Ishikawa (cell line): ENCODE measurements around the gene ST3GAL3.

Experiments used
- CEBPB ChIP-seq: IDR thresholded peaks from 2 replicates; pipeline ENCODE4 v1.6.1; 2012
- CREB1 ChIP-seq: IDR thresholded peaks from 2 replicates; pipeline ENCODE4 v1.6.1; 2012; ENCODE audit warnings: low read depth
- EGR1 ChIP-seq: IDR thresholded peaks from 2 replicates; pipeline ENCODE4 v1.6.1; 2012
- EP300 ChIP-seq: IDR thresholded peaks from 2 replicates; pipeline ENCODE4 v1.6.1; 2012; ENCODE audit warnings: borderline replicate concordance
- FOXM1 ChIP-seq: IDR thresholded peaks from 2 replicates; pipeline ENCODE4 v1.6.1; 2012; ENCODE audit warnings: low read depth, borderline replicate concordance
- RAD21 ChIP-seq: IDR thresholded peaks from 2 replicates; pipeline ENCODE4 v1.6.1; 2012; ENCODE audit warnings: low read depth
- TAF1 ChIP-seq: IDR thresholded peaks from 2 replicates; pipeline ENCODE4 v1.6.1; 2012; ENCODE audit warnings: low read depth, mild to moderate bottlenecking
- TCF12 ChIP-seq: IDR thresholded peaks from 2 replicates; pipeline ENCODE4 v1.6.1; 2012; ENCODE audit warnings: low read depth
- TEAD4 ChIP-seq: IDR thresholded peaks from 2 replicates; pipeline ENCODE4 v1.6.1; 2012
- YY1 ChIP-seq: IDR thresholded peaks from 2 replicates; pipeline ENCODE4 v1.6.1; 2012; ENCODE audit warnings: low read depth
- ZBTB7A ChIP-seq: IDR thresholded peaks from 2 replicates; pipeline ENCODE4 v1.6.1; 2012; ENCODE audit warnings: low read depth
- TF ChIP-seq, protein P1 (sequence below): IDR thresholded peaks from 2 replicates; pipeline ENCODE4 v1.6.1; 2012
- TF ChIP-seq, protein P2 (sequence below): IDR thresholded peaks from 2 replicates; pipeline ENCODE4 v1.6.1; 2012
- TF ChIP-seq, protein P3 (sequence below): IDR thresholded peaks from 2 replicates; pipeline ENCODE4 v1.6.1; 2012; ENCODE audit warnings: low read depth, mild to moderate bottlenecking

Gene ST3GAL3

DNA sequence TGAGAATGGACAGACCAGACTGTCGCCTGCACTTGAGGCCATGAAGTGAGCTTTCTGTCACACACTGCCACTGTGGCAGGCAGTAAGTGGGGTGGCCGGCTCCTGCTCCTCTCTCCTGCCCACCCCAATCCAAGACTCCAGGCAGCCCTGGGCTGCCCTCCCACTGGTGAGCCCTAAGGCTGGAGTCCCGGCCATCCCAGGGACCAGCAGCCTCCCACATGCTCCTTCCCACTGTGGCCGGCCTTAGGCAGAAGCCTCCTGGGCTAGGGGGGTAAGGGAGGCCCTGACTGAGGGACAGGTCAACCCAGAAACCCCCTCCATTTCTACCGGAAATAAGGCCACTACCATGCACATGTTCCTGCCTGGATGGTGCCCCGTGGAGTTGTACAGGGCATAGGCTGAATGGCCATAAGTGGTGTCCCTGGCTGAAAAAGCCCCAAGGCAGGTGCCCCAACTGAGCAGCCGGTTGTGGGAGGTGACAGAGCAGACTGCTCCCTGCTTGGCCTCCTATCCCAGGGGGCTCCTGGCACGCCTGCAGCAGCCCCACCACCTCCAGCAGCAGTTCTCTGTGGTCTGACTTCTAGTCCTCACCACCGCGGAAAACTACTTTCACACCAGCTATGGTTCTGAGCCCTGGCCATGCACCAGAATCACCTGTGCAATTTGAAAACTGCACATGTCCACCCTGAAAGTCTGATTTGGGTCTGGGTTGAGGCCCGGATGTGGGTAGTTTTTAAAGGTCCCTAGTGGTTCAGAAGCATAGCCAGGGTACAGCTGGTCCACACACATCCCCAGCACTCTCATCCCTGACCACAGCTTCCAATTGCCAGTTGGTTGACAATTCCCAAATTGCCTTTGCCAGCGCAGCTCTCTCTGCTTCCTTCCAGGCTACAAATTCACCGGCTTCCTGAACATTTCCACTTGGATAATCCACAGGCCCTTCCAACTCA is 224.7 kb downstream of the ST3GAL3 start:
- no peak for TF ChIP-seq FOXM1
- no peak for TF ChIP-seq YY1
- TF ChIP-seq, protein P1, sequence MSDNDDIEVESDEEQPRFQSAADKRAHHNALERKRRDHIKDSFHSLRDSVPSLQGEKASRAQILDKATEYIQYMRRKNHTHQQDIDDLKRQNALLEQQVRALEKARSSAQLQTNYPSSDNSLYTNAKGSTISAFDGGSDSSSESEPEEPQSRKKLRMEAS = no peak

DNA sequence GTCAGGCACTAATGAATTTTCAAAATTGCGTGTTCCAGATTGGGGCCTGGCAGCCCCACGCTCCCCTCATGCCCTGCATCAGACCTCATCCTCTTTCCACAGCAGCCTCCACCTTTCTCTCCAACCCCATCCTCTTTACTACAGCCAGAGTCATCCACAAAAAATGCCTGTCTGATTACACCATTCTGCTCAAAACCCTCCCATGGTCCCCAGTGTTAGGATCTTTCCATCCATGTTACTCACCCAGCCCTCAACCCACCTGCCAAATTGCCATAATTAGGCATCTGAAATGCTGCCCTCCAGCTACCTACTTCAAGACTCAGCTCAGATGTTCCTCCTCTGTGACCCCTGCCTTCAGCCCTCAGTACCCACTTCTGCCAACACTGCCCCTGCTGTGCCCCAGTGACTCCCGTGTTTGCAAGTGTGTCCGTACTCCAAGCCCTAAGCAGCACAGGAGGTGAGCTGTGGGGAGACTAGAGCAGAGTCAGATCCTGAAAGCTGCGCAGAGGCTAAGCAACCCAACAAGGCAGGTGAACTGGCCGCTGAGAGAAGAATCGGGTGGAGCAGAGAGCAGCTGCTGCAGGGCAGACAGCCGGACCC is 225.6 kb downstream of the ST3GAL3 start:
- TF ChIP-seq TEAD4 = no peak
- TF ChIP-seq, protein P2, sequence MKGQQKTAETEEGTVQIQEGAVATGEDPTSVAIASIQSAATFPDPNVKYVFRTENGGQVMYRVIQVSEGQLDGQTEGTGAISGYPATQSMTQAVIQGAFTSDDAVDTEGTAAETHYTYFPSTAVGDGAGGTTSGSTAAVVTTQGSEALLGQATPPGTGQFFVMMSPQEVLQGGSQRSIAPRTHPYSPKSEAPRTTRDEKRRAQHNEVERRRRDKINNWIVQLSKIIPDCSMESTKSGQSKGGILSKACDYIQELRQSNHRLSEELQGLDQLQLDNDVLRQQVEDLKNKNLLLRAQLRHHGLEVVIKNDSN = no peak
- TF ChIP-seq FOXM1 = no peak
- TF ChIP-seq TAF1 = no peak
- TF ChIP-seq EGR1 = no peak

DNA sequence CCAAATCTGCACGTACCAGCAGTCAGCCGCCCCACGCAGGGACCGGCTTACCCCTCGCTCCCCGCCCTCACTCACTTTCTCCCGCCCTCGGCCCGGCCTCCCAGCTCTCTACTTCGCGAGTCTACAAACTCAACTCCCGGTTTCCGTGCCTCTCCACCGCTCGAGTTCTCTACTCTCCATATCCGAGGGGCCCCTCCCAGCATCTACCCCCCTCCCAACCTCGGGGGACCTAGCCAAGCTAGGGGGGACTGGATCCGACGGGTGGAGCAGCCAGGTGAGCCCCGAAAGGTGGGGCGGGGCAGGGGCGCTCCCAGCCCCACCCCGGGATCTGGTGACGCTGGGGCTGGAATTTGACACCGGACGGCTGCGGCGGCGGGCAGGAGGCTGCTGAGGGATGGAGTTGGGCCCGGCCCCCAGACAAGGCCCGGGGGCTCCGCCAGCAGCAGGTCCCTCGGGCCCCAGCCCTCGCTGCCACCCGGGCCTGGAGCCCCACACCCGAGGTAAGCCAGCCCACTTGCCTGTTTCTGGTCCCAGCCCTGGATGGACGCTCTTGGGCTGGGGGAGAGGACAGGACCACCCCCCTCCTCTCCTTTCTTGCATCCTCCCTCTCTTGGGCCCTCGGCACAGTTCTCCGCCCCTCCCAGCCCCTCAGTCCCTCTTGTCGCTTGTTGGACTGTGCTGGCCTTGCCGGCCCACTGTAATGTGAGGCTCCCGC is 226.2 kb downstream of the ST3GAL3 start, which contains the start of gene ARTN:
Gene ARTN (plus strand): TSS at position 416 of the 715 bp plus-strand sequence. CDS start 1,856 bp downstream, outside the sequence.
- no peak for TF ChIP-seq FOXM1
- TF ChIP-seq EGR1 = no peak
- TF ChIP-seq, protein P2 = no peak
- TF ChIP-seq CREB1 = peak; percentile 47; the same call in 1 of the 2 replicates
- TF ChIP-seq, protein P3, sequence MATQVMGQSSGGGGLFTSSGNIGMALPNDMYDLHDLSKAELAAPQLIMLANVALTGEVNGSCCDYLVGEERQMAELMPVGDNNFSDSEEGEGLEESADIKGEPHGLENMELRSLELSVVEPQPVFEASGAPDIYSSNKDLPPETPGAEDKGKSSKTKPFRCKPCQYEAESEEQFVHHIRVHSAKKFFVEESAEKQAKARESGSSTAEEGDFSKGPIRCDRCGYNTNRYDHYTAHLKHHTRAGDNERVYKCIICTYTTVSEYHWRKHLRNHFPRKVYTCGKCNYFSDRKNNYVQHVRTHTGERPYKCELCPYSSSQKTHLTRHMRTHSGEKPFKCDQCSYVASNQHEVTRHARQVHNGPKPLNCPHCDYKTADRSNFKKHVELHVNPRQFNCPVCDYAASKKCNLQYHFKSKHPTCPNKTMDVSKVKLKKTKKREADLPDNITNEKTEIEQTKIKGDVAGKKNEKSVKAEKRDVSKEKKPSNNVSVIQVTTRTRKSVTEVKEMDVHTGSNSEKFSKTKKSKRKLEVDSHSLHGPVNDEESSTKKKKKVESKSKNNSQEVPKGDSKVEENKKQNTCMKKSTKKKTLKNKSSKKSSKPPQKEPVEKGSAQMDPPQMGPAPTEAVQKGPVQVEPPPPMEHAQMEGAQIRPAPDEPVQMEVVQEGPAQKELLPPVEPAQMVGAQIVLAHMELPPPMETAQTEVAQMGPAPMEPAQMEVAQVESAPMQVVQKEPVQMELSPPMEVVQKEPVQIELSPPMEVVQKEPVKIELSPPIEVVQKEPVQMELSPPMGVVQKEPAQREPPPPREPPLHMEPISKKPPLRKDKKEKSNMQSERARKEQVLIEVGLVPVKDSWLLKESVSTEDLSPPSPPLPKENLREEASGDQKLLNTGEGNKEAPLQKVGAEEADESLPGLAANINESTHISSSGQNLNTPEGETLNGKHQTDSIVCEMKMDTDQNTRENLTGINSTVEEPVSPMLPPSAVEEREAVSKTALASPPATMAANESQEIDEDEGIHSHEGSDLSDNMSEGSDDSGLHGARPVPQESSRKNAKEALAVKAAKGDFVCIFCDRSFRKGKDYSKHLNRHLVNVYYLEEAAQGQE = no peak
- TF ChIP-seq, protein P1 = no peak
- peak; percentile 89; the same call in 1 of the 2 replicates for TF ChIP-seq ZBTB7A
- TF ChIP-seq TEAD4 = peak; percentile 36; the same call in 1 of the 2 replicates
- no peak for TF ChIP-seq TAF1
- no peak for TF ChIP-seq EP300
- no peak for TF ChIP-seq TCF12
- TF ChIP-seq YY1 = no peak

DNA sequence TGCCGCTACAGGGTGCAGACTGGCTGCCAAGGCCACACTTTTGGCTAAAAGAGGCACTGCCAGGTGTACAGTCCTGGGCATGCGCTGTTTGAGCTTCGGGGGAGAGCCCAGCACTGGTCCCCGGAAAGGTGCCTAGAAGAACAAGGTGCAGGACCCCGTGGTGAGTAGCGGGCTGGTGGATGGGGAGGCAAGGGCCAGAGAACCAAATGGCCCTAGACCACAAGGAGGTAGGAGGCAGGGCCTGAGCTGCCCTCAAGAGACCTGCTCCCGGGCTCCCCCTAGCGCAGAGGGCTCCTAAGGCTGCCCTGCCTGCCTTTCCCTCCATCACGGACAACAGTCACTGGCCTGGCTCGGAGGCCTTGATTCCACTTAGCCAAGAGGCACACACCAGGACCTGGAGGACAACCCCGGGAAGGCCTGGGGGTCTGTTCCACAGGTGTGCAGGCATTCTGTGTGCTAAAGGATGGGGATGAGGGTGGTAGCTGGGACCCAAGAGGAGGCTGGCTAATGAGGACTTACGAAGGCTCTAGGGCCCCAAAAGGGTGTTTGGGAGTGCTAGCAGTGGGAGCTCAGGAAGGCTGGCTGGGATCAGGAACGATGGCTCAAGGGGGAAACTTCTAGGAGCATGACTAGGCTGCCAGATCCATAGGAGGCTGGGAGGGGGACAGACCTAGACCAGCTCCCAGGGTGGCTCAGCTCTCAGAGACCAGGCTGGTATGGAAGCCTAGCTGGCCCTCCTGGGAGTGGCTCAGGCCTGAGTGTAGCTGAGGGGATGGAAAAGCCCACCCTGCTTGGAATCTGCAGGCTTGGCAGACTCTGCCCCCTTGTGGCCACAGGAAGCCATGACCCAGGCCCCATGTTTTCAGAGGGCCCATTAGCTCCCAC is 227.0 kb downstream of the ST3GAL3 start:
- no peak for TF ChIP-seq EP300
- TF ChIP-seq TEAD4 = no peak
- TF ChIP-seq RAD21 = peak; percentile 82
- peak; percentile 51 for TF ChIP-seq ZBTB7A
- TF ChIP-seq, protein P1 = peak; percentile 12; the same call in 1 of the 2 replicates
- no peak for TF ChIP-seq YY1

DNA sequence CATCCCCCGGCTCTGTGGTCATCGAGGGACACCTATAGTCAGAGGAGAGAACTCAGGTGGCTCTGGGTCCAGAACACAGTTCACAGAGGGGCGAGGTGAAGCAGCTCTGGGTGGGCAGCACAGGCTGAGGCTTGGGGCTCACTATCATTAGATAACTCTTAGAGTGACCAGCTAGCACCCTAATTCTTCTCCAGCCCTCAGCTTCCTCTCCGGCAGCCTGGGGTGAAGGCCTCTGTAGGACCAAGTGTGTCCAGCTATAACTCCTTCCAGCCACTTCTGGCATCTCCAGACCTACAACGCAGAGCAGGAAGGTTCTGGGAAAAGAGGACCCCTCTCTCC is 227.6 kb downstream of the ST3GAL3 start:
- TF ChIP-seq YY1 = no peak
- no peak for TF ChIP-seq EP300
- TF ChIP-seq CEBPB = no peak
- no peak for TF ChIP-seq TAF1
- TF ChIP-seq EGR1 = no peak
- no peak for TF ChIP-seq TEAD4
- TF ChIP-seq, protein P1 = no peak
- TF ChIP-seq RAD21 = no peak
- TF ChIP-seq, protein P3 = no peak
- no peak for TF ChIP-seq TCF12
